HG03571 (cell line): ENCODE measurements around the gene PMFBP1.

Experiments
- ATAC-seq: cut with Tn5 transposase; IDR thresholded peaks from one replicate; pipeline ENCODE4 v1.9.1; 2021; ENCODE audit not compliant: unreplicated experiment

Gene PMFBP1

DNA sequence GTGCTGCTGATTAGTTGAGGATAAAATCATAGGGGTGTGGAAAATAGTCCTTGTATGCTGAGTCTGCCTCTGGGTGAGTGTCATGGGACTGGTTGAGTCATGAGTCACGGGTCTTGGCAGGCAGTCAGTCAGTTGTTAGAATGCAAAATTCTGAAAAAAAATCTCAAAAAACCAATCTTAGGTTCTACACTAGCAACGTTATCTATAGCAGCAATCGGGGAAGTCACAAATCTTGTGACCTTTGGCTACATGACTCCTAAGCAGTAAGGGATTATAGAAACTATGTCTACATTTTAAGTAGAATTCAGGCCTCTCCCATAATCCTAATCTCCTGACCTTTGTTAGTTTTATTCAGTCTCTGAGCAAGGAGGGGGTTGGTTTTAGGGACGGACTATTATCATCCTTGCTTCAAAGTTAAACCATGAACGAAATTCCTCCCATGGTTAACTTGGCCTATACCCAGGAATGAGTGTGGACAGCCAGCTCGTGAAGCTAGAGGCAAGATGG is 18.0 kb upstream of the PMFBP1 start:
- no peak for ATAC-seq

DNA sequence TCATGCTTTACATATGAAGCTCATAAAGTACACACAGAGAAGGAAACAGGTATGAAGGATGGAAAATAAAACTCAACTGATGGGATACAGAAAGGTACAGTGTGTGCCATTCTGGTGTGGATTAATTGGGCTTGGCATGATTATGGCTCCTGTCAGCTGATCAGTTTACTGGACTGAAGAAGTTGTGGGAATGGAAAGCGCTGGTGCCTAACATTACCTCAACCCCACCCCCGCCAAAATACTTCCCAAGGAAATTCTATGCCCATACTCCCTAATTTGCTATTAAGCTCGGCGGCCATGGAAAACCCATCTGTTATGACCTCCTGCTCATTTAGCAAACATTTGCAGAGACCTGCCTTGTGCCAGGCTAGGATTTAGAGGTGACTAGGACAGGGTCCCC is 16.6 kb upstream of the PMFBP1 start:
- no peak for ATAC-seq

DNA sequence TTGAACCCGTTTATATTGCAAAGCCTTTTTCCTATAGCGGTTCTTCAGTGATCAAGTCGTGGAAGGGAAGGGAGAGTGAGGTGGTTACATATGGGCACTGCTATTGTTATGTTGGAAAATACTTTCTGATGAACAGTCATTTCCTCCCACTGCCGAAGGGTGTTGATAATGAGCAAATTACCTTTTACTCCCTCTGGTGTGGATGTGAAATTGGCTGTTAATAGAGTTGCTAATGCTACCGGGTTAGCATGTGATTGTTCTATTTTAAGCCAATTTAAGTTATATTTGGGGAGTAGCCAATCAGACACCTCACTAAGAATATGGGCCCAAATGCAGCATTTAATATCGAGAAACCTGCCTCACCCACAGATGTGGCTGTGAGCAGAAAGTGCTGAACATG is 15.6 kb upstream of the PMFBP1 start:
- ATAC-seq: no peak

DNA sequence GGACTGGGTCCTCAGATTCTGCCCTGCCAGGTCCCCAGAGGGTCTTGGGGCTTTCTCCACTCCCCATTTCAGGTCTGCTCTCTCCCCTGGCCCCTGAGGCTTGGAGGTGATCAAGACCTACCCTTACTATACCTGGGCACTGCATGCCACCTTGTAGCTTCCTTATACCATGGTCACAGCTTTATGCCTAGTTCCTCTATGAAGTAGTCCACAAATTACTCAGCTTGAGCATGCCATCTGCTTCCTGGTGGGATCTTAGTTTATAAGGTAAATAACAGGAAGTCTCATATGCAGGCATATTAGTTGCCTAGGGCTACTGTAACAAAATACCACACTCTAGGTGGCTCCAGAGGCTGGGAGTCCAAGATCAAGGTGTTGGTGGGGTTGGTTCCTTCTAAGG is 11.0 kb upstream of the PMFBP1 start:
- no peak for ATAC-seq

DNA sequence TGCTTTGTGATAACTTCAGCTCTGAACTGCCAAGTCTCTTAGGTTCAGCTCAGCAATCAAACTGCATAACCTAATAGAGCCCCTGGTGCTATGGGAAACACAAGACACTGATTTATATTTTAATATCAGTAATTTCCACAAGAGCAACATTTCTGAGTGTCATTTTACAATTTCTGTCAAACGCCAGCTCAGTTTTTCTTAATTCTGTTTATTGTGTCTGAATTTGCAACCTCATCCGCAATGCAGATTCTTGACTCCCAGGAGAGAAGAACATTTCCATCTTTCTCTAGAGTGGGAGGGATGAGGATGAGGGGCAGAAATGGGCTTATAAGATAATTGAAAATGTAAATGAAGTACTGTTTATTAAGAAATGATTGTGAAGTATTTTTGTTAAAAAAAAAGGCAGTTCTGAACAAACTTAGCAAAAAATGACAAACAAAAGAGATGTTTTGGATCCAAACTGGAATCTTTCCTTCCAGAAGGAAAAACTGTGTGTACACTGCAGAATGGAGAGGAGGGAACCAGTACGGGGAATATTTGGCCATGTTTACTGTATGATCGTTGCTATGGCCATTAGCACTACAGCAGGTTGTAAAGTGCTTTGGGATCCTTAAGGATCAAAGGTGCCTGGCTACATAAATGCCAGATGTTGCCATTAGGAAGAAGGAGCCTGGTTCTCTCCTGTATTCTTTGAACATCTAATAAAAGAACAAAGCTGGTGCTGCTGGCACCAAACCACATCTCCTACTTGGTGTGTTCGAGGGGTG is 7.4 kb upstream of the PMFBP1 start:
- no peak for ATAC-seq

DNA sequence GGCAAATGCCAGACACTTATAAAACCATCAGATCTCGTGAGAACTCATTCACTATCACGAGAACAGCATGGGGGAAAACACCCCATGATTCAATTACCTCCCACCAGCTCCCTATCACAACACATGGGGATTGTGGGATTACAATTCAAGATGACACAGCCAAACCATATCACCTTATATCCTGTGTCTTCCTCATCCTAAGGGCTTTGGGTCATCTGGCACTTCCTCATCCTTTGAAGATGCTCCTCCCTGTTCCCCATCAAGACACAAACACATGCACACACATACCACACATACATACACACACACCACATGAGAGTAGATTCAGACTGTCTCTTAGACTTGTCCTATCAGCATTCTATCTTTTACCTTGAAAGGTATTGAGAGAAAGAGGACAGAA is 2.8 kb upstream of the PMFBP1 start:
- no peak for ATAC-seq

DNA sequence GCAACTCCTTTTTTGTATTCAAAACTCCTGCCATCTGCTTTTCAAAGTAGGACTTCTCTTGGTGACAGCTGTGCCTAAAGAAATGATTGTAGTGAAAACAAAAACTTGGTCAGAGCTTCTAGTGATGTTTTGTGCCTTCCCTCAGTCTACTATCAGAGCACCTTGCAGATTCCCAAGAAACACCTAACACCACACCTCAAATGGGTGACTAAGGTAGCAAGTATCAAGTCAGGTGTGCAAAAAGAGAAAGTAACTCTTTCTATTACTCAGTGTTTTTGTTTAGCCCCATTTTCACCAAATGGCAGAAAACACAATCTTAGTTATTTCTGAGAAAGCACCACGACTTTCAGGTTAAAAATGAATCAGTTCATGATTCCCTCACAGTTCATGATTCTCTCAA is 2.0 kb upstream of the PMFBP1 start:
- no peak for ATAC-seq

DNA sequence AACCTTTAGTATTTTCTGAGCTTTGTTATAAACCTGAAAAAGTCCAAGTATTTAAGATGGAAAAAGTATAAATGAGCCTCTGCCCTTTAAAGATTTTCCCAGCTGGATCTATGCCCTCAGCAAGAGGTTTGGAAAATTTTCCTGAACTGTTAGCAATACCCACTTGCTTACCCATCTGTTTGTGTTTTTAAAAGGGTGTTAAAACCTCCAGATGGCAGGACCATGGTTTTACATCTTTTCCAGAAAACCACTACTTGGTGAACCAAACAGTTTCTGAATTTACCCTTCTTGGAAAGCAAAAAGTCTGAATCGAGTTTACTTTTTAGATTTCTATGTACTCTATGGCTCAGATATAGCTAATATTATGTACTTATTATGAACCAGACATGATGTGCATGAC is 719 bp downstream of the PMFBP1 start:
- no peak for ATAC-seq

DNA sequence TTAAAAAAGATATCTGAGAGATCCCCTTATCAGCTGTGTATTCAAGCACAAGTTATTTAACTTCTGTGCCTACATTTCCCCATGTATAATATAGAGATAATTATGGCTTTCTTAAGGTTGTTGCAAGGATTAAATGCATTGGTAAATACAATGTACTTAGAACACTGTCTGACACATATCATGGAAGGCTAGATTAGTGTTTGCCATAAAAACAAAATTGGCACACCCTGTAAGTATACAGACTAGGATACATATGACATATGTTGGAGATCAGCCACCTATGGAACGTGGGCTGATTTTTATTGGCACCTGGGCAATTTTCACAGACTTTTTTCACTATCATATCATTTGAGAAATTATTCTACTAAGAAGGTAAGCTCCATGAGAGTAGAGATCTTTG is 2.2 kb downstream of the PMFBP1 start:
- ATAC-seq: no peak

DNA sequence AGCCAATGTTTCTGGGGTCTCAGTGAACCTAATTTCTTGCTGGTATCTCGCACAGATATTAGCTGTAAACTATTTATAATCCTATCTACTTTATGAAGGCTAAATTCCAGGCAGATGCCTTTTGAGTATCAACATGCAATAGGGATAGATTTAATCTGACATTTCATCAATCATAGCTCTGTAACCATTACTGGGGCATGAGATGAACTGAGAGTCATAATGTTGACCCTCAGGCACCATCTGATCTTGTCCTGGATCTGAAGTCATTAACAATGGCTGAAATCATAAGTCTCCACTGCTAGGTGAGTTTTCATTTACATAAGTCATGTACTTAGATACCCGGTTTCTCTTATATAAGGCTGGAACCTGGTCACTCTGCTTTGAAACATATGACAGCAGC is 3.6 kb downstream of the PMFBP1 start:
- ATAC-seq: no peak

DNA sequence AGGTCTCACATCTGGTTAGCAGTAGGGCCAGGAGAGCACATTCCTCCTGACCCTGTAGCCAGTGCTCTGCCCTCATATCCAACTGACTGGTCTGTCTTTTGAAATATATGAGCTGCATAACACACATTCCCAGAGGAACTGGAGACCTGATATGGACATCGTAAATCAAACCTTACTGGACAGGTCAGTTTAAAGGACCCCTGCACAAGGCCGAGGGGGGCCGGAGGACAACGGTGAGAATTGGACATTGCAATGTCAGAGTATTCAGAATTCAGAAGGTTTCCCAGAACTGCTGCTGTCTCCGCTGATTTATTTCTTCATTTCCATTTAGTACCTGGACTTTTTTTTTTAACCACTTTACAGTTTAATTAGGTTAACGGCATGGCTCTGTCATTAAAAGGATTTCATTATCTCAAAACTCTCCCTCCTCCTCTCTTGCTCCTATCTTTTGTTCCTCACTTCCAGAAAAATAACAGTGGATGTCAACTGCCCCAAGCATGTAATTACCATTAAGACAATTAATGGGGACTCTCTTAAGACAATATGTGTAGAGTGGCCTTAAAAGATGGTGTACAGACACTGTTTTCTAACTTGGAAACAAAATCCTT is 4.9 kb downstream of the PMFBP1 start:
- ATAC-seq: no peak

DNA sequence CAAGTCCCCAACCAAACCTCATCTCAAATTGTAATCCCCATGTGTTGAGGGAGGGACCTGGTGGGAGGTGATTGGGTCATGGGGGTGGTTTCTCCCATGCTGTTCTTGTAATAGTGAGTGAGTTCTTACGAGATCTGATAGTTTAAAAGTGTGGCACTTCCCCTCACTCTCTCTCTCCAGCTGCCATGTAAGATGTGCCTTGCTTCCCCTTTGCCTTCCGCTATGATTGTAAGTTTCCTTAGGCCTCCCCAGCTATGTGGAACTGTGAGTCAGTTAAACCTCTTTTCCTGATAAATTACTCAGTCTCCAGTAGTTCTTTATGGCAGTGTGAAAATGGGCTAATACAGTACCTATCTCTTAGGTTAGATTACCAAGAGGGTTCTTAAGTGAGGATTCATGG is 5.8 kb downstream of the PMFBP1 start:
- ATAC-seq: no peak

DNA sequence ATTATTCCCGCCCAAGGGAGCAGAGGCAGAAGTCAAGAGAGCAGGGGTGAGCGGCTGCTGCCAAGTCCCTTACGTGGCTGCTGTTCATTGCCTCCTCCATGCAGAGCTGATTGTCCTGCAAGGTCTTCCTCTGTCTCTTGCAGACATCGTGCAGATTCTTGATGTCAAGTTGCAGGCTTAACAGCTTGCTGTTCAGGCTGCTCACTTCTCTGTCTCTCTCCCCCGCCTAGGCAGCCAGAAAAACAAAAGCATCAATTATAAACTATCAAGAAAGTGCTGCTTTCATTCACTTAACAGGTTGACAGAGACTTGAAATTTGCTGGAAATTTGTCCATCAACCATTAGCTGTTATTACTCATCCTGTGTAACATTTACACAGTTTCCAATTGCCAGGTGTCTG is 7.3 kb downstream of the PMFBP1 start:
- ATAC-seq: no peak

DNA sequence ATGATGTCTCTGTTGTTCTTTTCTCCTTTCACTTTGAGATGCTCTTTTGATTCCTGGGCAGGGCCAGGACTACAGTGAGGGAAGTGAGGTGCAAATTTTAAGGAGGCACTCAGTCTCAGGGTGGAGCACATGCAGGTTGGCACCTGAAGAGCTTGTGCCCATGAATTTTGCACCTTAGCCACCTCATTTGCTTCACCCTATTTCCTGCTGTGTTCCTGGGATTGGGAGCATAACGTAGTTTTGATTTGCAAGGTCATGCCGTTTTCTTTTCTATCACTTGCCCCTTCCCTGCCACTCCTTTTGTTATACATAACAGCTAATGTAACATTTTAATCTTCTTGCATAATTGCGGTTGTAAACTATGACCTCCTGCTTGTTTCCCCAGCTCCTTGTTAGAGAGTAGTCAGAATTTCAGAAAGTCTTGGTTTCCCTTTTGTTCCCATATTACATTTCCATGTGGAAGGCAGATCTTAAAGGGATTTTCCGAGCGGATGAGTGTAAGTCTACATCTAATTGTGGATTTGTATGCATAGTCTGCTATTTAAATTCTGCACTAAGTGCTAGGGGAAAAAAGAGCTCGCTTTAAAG is 9.8 kb downstream of the PMFBP1 start:
- no peak for ATAC-seq

DNA sequence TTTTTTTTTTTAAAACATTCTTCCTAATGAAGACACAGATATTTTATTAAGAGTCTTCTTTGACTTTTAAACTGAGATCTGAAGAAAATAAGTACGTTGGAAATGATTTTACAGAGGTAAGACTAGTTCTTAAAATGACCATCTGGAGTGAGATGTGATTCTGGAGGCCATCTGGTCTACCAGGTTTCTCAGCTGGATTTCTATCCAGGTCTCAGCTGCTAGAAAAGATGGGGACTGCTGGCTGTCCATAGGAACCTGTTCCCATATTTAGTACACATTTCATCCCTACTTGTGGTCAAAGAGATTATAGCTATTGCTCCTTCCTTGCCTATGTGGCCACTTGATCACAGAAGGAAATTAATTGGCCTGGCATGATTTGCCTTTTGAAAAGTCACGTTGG is 12.2 kb downstream of the PMFBP1 start:
- no peak for ATAC-seq

DNA sequence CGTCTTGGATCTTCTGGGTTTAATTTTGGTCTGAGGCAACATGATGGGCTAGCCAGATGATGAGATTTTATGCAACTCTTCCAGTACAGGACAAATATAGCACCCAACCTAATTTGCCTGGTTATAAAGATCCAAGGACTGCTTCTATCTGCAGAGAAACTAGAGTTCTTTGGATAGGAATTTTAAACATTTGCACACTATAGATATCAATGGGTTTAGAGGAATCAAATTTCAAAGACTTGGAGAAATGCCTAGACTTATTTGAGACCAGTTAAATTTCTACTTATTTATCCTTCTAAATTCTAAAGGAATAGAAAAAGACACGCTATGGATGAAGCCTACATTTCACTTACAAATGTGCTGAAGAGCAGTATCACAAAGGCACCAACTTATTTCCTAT is 12.6 kb downstream of the PMFBP1 start:
- ATAC-seq: no peak

DNA sequence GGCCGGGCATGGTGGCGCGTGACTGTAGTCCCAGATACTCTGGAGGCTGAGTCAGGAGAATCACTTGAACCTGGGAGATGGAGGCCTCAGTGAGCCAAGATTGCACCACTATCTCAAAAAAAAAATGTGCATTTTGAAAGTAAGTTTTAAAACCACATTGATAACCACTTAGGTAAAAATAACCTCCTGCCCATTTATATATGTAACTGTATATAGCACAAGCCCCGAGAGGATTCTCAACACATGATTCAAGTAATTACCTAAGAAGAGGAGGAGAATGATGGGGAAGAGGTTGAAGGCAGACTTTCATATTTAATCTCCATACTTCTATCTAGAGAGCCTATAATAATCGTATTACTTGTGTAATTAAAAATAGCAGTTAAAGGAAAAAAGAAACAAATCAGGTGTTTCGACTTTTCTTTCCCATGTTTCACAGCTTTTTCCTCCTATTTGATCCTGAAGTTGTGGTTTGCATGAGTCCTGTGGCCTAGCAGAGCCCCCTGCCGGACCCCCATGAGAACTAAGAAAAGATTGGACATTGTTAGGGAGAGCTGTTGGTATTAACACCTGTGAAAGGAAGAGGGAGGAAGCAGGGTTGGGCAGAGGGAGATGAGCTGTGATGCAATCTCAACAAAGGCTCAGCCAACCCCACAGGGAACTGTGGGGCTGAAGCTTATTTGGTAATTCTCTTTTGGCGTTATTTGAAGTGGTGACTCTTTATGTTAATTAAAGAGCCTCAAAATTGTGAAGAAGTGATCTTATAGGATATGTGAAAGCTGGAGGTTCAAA is 22.1 kb downstream of the PMFBP1 start:
- no peak for ATAC-seq

DNA sequence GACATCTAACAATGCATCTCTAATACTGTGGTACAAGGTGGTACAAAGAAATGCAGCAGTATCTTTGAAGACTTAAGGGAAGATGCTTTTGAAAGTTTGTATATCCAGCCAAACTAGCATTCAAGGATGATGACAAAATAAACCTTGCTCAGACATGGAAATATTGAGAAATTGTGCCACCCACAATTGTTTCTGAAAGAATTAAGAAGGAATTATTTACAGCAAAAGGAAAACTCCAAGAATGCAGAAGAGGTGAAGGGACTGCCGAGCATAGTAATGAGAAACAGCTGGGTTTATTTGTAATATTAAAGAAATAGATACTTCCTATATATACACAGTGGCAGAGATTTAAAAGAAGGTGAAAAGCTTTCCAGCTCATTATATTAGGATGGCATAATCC is 29.5 kb downstream of the PMFBP1 start:
- ATAC-seq: no peak

DNA sequence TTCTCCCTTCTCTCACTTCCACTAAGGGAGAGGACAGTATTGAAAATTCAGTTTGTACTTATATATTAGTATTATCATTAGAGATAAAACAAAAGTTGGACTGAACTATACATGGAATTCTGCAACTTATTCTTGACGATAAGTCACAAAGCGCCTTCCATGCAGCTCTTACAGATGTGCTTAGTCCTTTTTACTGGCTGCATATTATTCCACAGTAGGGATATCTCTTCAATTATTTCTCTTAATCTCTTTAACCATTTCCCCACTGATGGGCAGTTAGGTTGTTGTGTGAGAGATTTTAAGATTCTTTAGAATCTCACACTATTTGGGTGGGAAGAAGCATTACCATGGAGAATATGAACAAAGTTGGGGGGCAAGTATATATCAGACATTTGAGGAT is 32.0 kb downstream of the PMFBP1 start:
- no peak for ATAC-seq

DNA sequence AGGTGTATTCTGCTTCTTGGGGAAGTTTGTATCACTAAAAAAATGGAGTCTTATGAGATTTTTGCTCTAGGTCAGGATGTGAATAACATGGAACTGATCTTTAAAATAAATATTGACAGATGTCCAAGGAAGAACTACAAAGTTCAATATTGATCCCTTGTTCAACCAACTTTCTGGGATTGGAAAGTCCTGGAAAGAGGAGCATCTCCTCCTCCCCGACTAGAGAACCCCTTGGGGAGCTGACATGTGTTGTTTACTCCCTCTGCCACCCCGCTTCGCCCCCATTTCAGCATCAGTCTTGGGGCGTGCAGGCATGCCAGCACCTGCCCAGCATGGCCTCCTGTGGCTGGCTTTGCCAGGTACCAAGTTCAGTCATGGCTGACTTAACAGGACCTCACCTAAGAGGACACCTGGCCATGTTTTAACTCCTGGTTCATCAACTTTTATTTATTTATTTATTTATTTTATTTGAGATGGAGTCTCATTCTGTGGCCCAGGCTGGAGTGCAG is 33.8 kb downstream of the PMFBP1 start:
- no peak for ATAC-seq

DNA sequence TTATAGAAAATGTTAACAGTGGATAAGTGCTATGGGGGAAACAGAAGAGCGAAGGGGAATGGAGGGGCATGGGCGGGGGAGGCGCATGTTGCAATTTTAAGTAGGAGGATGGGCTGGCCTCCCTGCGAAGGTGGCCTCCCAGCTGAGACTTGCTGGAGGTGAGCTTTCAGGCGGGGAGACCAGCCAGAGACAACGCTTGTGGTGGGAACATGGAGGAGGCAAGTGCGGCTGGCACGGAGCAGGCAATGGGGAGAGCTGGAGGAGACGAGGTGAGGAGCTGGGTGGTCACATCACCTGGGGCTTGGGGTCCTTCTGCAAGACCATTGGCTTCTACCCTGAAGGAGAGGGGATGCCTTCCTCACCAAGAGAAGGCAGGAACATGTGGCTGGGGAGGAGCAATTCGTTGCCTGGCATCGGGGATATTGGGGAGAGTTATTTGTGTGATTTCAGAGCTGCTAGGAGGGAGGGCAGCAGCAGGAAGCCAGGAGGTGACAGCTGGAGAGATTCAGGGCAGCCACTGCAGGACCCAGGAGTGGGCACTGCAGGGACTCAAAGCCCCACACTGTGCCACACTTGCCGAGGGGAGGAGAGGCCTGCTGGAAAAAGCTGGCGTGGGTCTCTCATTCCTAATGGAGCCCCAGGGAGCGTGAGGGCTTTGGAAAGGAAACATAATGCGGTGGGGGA is 34.4 kb downstream of the PMFBP1 start:
- no peak for ATAC-seq
